Fibroblast of pulmonary artery (primary cell): ENCODE results near the gene PTPRU.

Source experiments
- DNase-seq: peaks from one replicate; pipeline ENCODE4 v3.0.0-alpha.2; 2010; ENCODE audit warnings: low read depth
- H3K4me3 ChIP-seq: replicated peaks from 2 replicates; pipeline ENCODE4 v1.5.1; 2011; ENCODE audit warnings: low read depth, mild to moderate bottlenecking, control low read depth, low read length, moderate library complexity
- TF ChIP-seq, protein P1 (sequence below): IDR thresholded peaks from 2 replicates; pipeline ENCODE4 v1.5.1; 2011; ENCODE audit warnings: mild to moderate bottlenecking, control low read depth, low read length, inconsistent platforms; ENCODE audit errors: missing control alignments

PTPRU gene

DNA sequence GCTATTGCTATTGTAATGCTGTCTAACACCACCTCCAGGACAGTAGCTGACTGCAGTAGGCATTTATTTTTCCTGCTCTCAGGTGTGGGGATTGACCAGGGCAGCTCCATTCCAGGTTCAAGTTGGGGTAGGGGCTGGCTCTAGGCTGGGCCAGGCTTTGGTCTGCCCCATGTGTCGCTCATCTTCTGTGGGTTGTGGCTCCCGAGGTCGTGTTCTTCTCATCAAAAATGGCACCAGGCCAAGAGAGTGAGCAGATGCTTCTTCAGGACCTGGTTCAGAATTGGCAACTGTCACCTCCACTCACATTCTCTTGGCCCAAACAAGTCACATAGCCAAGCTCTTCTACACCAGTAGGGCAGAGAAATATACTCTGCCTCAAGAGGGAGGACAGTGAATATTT is 133.7 kb downstream of the PTPRU start:
- H3K4me3 ChIP-seq: no peak overlapping the region
- TF ChIP-seq, protein P1, sequence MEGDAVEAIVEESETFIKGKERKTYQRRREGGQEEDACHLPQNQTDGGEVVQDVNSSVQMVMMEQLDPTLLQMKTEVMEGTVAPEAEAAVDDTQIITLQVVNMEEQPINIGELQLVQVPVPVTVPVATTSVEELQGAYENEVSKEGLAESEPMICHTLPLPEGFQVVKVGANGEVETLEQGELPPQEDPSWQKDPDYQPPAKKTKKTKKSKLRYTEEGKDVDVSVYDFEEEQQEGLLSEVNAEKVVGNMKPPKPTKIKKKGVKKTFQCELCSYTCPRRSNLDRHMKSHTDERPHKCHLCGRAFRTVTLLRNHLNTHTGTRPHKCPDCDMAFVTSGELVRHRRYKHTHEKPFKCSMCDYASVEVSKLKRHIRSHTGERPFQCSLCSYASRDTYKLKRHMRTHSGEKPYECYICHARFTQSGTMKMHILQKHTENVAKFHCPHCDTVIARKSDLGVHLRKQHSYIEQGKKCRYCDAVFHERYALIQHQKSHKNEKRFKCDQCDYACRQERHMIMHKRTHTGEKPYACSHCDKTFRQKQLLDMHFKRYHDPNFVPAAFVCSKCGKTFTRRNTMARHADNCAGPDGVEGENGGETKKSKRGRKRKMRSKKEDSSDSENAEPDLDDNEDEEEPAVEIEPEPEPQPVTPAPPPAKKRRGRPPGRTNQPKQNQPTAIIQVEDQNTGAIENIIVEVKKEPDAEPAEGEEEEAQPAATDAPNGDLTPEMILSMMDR: no peak
- no peak for DNase-seq

DNA sequence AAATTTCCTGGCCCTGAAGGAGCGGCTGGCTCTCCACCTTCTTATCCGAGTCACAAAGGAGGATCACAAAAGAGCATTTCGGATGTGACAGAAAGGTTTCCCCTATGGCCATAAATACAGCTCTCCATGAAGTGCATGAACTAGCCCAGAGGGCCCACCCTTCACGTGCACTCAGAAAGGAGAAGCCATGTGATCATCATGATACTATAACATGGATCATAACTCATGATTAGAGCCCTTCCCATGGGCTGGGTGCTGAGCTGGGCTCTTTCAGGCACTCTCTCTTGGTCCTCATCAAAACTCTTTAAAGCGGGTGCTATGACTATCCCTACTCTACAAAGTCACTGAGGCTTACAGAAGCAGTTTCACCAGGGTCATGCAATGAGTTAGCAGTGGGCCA is 135.0 kb downstream of the PTPRU start:
- no peak overlapping the region for H3K4me3 ChIP-seq
- TF ChIP-seq, protein P1: no peak
- DNase-seq: no peak

- DNase-seq: no peak
- no peak overlapping the region for H3K4me3 ChIP-seq
- TF ChIP-seq, protein P1: no peak
Observed at GRCh38 chr1:29372108-29372507, 135.8 kb downstream of the PTPRU start.
